ENCODE data around the gene GALC.
A peak's percentile ranks its signal among the peaks of the same experiment; 100 is the strongest.

GALC gene

DNA sequence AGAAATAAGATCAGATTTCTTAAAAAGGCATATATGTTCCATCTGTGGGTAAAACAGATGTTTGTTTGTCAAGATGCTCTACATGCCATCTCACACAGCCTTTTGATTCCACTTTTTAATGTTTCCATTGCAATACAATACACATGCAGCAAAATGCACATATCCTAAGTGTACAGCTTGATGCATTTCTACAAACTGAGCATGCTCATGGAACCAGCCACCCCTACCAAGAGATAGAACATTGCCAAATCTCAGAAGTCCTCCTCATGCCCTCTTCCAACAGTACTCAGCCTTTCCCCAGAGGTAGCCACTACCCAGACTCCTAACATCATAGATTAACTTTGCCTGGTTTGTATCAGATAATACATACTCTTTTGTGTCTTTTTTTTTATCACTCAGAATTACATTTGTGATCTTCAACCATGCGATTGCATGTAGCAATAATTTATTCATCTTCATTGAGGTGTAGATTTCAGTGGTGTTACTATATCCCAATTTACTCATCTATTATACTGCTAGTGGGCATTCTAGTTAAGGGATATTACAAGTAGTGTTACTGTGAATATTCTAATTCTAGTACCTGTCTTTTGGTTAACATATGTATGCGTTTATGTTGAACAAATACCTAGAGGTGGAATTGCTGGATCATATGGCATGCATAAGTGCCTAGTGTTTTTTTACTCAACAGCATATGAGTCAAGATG lies 15.2 kb upstream of the GALC start:
- Histone ChIP-seq H3K9ac (no peak overlapping the region), H3K9me3 (no peaks in the 10 kb centered on the region), H3K27me3 (no peaks in the 10 kb centered on the region), H3K4me3 (no peak overlapping the region), H3K4me2 (peak overlapping the region; percentile 12), H3K27ac (no peak overlapping the region), H3K4me1 (peaks cover 55% of the 10 kb centered on the region), H4K20me1 (no peaks in the 10 kb centered on the region), H3K36me3 (0 out of 2 replicates have a peak, but pooled peaks cover 8% of the 10 kb centered on the region)
- no peak for TF ChIP-seq Cebpa-rat (IDR thresholded peaks at IDR 0.05)

DNA sequence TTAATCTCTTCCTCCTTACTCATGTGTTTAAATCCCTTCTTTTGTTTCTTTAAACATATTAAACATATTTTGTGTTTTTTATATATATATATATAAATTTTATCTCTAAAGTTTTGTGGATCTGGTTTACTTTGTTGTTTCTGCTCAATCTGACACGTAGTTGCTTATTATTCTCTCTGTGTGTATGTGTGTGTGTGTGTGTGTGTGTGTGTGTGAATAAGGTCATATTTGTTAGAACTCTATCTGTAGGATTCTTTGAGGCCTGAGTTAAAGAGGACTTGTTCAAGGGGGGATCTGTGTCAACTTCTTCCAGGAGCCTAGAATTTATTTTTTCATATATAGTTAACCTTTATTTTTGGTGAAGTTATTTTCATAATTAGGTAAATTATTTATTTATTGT lies 14.6 kb upstream of the GALC start:
- TF ChIP-seq Cebpa-rat (IDR thresholded peaks at IDR 0.05) = no peak
- Histone ChIP-seq H3K36me3 (0 out of 2 replicates have a peak, but pooled peaks cover 8% of the 10 kb centered on the region), H3K4me2 (no peak overlapping the region), H3K4me1 (peaks cover 61% of the 10 kb centered on the region), H3K9ac (no peak overlapping the region), H3K9me3 (no peaks in the 10 kb centered on the region), H4K20me1 (no peaks in the 10 kb centered on the region), H3K27me3 (no peaks in the 10 kb centered on the region), H3K4me3 (no peak overlapping the region), H3K27ac (no peak overlapping the region)

DNA sequence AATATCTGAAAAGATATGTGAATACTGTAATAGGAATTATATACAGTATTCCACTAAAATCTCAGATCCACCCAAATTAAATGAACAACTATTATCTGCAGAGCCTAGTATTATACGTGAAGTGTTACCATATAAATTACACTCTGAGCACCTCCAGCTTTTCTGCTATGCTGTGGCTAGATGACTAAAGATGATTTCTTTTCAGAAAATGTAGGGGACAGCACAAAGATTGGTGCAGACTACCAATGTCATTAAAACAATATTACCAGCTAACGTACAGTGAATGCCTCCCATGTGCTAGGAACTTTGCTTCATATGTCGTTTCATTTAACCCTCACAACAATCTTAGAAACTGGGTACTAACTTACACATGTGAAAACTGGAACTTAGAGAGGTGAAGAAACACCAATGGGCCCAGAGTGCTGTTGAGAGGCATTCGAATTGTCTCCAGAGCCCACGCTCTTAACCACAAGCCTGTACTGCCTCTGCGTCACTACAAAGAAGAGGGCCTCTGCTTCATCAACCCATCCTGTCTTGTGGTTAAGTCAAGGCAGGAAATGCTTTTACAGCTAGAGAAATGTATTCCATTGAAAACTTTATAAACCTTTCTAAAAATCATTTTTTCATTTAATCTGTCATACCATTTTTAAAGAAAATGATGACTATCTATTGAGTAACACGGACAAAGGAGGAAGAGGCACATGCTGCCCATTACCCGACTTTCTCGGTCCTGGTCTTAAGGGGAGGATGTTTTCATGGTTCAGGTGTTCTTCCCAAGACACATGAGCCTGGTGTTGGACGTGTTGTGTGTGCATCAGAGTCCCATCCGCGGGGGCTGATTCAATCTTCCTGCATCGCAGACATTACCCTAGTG lies 13.2 kb upstream of the GALC start:
- Histone ChIP-seq H4K20me1 (no peaks in the 10 kb centered on the region), H3K4me3 (peak overlapping the region; percentile 63), H3K4me2 (peak overlapping the region; percentile 81), H3K27ac (peak overlapping the region; percentile 57), H3K9ac (peak overlapping the region; percentile 47; the same call in 1 of the 2 replicates), H3K36me3 (0 out of 2 replicates have a peak, but pooled peaks cover 4% of the 10 kb centered on the region), H3K27me3 (no peaks in the 10 kb centered on the region), H3K4me1 (peaks cover 68% of the 10 kb centered on the region), H3K9me3 (no peaks in the 10 kb centered on the region)
- no peak; the same call in 1 of the 2 replicates for TF ChIP-seq Cebpa-rat (IDR thresholded peaks at IDR 0.05)

DNA sequence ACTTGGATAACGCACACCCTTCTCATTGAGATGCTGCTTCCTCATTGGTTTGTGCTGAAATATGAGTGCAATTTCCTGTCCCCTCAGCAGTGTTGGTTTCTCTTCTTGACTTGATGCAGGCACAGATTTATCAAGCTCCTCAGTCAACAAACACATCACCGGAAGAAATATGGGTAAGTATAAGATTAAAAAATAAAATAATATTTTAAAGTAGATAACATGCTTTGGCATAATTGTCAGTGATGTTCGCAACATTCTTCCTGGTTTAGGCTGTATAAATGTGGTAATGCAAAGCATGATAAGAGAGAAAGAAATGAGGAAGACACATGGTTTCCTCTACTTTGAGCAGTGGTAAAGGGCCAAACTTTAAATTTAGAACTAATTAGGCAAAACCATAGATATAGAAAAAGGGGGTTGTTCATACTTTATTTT lies 12.1 kb upstream of the GALC start, which contains the start of gene GPR65:
Gene GPR65, plus strand, starts transcription at position 86 of the 432 bp plus-strand sequence. CDS start 5,713 bp downstream, outside the sequence.
- peak within 1 kb of the TSS; percentile 81 for H3K4me2 ChIP-seq

DNA sequence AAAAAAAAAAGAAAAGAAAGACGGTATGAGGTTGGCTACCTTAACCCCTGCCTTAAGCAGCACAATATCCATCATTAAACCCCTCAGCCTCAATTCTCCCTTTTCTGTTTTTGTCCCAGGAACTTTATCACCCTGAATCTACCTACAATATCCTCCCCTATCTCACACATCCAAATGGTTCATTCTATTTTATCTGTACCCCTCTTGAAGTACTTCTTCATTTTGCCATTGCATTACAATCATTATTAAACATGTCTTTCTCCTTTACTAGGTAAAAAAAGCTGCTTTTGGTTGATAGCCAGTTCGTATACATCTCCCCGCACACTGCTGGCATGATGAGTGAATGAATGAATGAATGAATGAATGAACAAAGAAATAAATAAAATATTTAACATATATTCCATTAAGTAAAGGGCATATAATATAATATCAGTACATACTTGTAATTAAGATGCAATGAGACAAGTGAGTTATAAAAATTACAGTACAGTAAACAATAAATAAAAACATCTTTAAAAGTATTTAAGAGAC lies 11.6 kb upstream of the GALC start:
- H3K36me3 ChIP-seq = no peaks in the 10 kb centered on the region
- no peak overlapping the region for H3K9ac ChIP-seq
- H3K4me1 ChIP-seq = peaks cover 68% of the 10 kb centered on the region
- H3K27me3 ChIP-seq = no peaks in the 10 kb centered on the region
- H3K4me3 ChIP-seq = peak overlapping the region; percentile 63; the same call in 1 of the 2 replicates
- H3K4me2 ChIP-seq = peak overlapping the region; percentile 81
- H3K9me3 ChIP-seq = no peaks in the 10 kb centered on the region
- no peak for TF ChIP-seq Cebpa-rat (IDR thresholded peaks at IDR 0.05)
- no peak overlapping the region for H3K27ac ChIP-seq
- no peaks in the 10 kb centered on the region for H4K20me1 ChIP-seq

More for the DNA sequence above, 12.1 kb upstream of the GALC start, which contains the start of gene GPR65:
- Histone ChIP-seq H4K20me1 (no peaks in the 10 kb centered on the region), H3K36me3 (no peaks in the 10 kb centered on the region), H3K27ac (peak within 1 kb of the TSS; percentile 64), H3K9me3 (no peaks in the 10 kb centered on the region), H3K4me3 (peak within 1 kb of the TSS; percentile 63), H3K27me3 (no peaks in the 10 kb centered on the region), H3K9ac (peak within 1 kb of the TSS; percentile 47; the same call in 1 of the 2 replicates), H3K4me1 (peaks cover 68% of the 10 kb centered on the region)
- no peak for TF ChIP-seq Cebpa-rat (IDR thresholded peaks at IDR 0.05)

DNA sequence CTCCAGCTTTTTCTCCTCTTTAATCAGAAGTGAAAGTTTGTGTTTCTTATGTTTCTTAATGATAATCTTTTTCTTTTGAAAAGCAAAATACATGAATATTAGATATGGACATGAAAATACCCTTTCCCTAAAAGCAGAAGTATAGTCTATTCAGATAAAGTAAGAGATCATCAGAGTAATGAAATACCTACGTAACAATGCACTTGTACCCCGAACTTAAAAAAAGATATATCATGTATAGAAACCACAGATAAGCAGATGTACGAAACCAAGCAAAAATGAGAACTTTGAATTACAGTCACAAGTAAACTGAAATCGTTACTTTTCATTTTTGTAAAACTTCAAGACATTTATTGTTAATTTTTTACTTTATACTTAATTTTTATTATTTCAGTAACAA lies 10.4 kb upstream of the GALC start:
- H3K4me3 ChIP-seq = no peak overlapping the region
- no peaks in the 10 kb centered on the region for H4K20me1 ChIP-seq
- no peaks in the 10 kb centered on the region for H3K27me3 ChIP-seq
- H3K4me2 ChIP-seq = peak overlapping the region; percentile 44; the same call in 1 of the 2 replicates
- no peak overlapping the region for H3K27ac ChIP-seq
- no peak for TF ChIP-seq Cebpa-rat (IDR thresholded peaks at IDR 0.05)
- H3K36me3 ChIP-seq = no peaks in the 10 kb centered on the region
- no peak overlapping the region for H3K9ac ChIP-seq
- no peaks in the 10 kb centered on the region for H3K9me3 ChIP-seq
- peaks cover 61% of the 10 kb centered on the region for H3K4me1 ChIP-seq

DNA sequence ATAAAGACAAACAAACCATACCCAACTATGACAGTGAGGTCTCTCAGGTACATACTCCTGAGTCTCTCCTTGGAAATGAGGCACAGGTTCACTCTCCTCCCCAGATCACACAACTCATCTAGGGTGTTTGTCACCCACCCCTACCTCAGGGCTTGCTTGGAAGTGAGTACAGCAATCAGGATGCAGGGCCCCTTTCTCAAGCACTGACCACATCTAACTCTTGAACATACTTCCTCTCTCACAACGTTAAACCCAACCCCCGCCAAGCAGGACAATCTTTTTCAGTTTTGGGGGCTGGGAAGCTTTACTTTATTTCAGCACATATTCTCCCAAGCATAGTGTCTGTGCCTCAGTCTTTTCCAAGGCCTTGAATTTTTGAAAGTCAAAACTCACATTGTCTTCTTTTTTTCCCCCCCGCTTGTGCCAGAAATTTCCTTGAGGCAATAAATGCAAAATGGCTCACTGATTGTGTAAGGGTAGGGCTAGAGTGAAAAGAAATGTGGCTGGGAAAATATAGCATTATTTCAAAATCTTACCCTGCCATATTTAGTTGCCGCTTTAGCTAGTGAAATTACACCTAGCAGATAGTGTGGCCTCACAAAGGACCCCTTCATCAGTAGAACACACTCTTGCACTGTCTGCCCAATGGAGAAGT lies 9.6 kb upstream of the GALC start:
- no peak for TF ChIP-seq Cebpa-rat (IDR thresholded peaks at IDR 0.05)
- no peak overlapping the region for H3K4me3 ChIP-seq
- no peaks in the 10 kb centered on the region for H4K20me1 ChIP-seq
- H3K27ac ChIP-seq = no peak overlapping the region
- no peaks in the 10 kb centered on the region for H3K36me3 ChIP-seq
- H3K4me1 ChIP-seq = peaks cover 52% of the 10 kb centered on the region
- no peaks in the 10 kb centered on the region for H3K9me3 ChIP-seq
- peak overlapping the region; percentile 44 for H3K4me2 ChIP-seq
- no peaks in the 10 kb centered on the region for H3K27me3 ChIP-seq
- H3K9ac ChIP-seq = no peak overlapping the region

DNA sequence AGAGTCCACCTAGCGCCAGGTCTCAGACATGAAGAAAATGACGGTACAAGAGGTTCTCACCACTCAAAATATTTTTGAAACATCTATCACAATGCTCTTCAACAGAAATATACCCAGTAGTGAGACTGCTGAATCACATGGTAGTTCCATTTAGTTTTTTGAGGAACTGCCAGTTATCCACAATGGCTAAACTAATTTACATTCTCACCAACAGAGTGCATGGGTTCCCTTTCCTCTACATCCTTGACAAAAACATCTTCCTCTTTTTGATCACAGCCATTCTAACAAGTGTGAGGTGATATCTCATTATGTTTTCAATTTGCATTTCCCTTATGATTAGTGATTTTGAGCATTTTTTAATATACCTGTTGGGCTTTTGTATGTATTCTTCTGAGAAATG lies 6.3 kb upstream of the GALC start:
- no peak for TF ChIP-seq Cebpa-rat (IDR thresholded peaks at IDR 0.05)
- Histone ChIP-seq H3K4me1 (peaks cover 33% of the 10 kb centered on the region), H3K4me3 (no peak overlapping the region), H3K9ac (no peak overlapping the region), H3K36me3 (no peaks in the 10 kb centered on the region), H3K4me2 (no peak overlapping the region), H4K20me1 (no peaks in the 10 kb centered on the region), H3K27me3 (no peaks in the 10 kb centered on the region), H3K9me3 (peaks cover 13% of the 10 kb centered on the region), H3K27ac (no peak overlapping the region)

DNA sequence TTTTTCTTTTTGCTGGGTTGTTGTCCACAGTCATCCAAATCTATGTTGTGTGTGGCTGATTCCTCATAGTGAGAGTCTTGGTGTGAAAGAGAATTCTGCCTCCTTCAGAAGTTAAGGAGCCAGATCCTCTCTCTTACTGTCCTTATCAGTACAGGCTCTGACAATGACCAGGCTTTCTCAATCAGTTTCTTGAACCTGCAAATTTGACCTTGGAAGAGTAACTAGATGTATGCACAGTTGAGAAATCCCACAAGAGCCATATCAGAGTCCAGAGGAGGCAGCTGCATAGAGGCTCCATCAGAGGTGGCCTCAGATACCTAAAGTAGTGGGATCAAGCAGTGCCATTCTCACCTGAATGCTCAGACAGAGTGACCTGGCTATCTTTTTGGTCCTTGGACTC lies 5.5 kb upstream of the GALC start:
- Histone ChIP-seq H3K9me3 (peaks cover 14% of the 10 kb centered on the region), H3K4me1 (peaks cover 33% of the 10 kb centered on the region), H4K20me1 (no peaks in the 10 kb centered on the region), H3K36me3 (no peaks in the 10 kb centered on the region), H3K27me3 (no peaks in the 10 kb centered on the region; the same call in 1 of the 2 replicates), H3K4me3 (no peak overlapping the region), H3K9ac (no peak overlapping the region), H3K4me2 (no peak overlapping the region), H3K27ac (no peak overlapping the region)
- TF ChIP-seq Cebpa-rat (IDR thresholded peaks at IDR 0.05) = no peak
